Measurements from ENCODE around the gene SDR42E2. TPM values are rescaled to one million over a fixed set of nuclear protein-coding genes. Genes with fewer than 3 reads are reported as not detected.

Gene SDR42E2
- total and polyA plus RNA-seq, 2 of the 4 experiments (the other 2 are of a cell fraction) = not detected

DNA sequence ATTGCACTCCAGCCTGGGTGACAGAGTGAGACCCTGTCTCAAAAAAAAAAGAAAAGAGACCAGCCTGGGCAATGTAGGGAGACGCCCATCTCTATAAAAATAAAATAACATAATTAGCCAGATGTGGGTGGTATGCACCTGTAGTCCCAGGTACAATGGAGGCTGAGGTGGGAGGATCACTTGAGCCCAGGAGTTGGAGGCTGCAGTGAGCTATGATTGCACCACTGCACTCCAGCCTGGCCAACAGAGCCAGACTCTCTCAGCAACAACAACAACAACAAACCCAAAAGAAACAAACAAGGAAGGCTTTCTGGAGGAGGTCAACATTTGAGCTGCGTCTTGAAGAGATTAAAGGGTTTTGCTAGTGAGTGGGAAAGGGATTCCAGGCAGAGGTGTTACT lies 52.1 kb downstream of the SDR42E2 start:
- no peak overlapping the region for H2AFZ ChIP-seq (replicated peaks; ENCODE audit: low read length, poor library complexity)
- no peak overlapping the region for H4K5ac ChIP-seq (ENCODE audit: low read depth, low read length)
- no peak overlapping the region for H2AK9ac ChIP-seq (replicated peaks; ENCODE audit: low read depth, low read length, poor library complexity)
- ATAC-seq (ENCODE audit: low read depth) (no peak), DNase-seq (no peak)
- BruUV-seq (replicated peaks) = no TSS peak
- no peak overlapping the region for H2AK5ac ChIP-seq (ENCODE audit: low read depth, low read length)
- H3K79me1 ChIP-seq (ENCODE audit: low read depth in 1 of 2, low read length in 2 of 2) = peaks cover 30 to 79% of the 10 kb centered on the region in 2 experiments
- H4K8ac ChIP-seq (ENCODE audit: low read depth in 2 of 2, low read length in 2 of 2) = no peak overlapping the region
- H2BK15ac ChIP-seq (ENCODE audit: low read depth, low read length) = no peak overlapping the region
- H3K27ac ChIP-seq (ENCODE audit: insufficient read depth, low read length) = no peak overlapping the region
- dilution Hi-C loops (cut with HindIII; ENCODE audit: low sequenced_read_pairs, unreplicated experiment) = no loop called here
- H2BK20ac ChIP-seq (ENCODE audit: low read depth, low read length) = no peak overlapping the region
- H3K4me2 ChIP-seq (ENCODE audit: low read depth, low read length) = no peak overlapping the region
- no peak overlapping the region for H3K56ac ChIP-seq (ENCODE audit: extremely low read depth, insufficient read depth, low read length)
- no peak overlapping the region for H3K4ac ChIP-seq (ENCODE audit: low read depth, low read length)
- no peak overlapping the region for H3K23ac ChIP-seq (ENCODE audit: low read depth, low read length)
- H2BK120ac ChIP-seq (ENCODE audit: low read depth, low read length) = no peak overlapping the region
- peaks cover 51% of the 10 kb centered on the region for H4K20me1 ChIP-seq (ENCODE audit: insufficient read depth, low read length)
- WGBS, 2 experiments (ENCODE audit: extremely low coverage in 2 of 2, insufficient read length in 1 of 2) = no CpG with 5 or more reads among the region's 2 CpGs
- H4K91ac ChIP-seq (ENCODE audit: insufficient read depth, low read depth, low read length) = no peak overlapping the region
- no peaks in the 10 kb centered on the region for H3K27me3 ChIP-seq (ENCODE audit: control insufficient read depth, insufficient read depth, low read length)
- TF ChIP-seq RCOR1 (IDR thresholded peaks at IDR 0.05; ENCODE audit: insufficient replicate concordance, low read length) = no peak
- no peak for TF ChIP-seq SMC3 (IDR thresholded peaks at IDR 0.05; ENCODE audit: low read depth, low read length)
- no peak for TF ChIP-seq CTCF (conservative IDR thresholded peaks at IDR 0.05; ENCODE audit: low read depth, low read length)
- no peak for TF ChIP-seq MAFK (IDR thresholded peaks at IDR 0.05; ENCODE audit: low read depth, low read length)
- H3K14ac ChIP-seq (replicated peaks; ENCODE audit: low read depth, low read length) = no peak overlapping the region
- ChIA-PET POLR2A (ENCODE audit: unreplicated experiment) (no interaction called here), CTCF (no interaction called here)
- peaks cover 2% of the 10 kb centered on the region; the same call in 1 of the 2 replicates for H3K4me1 ChIP-seq (ENCODE audit: control insufficient read depth, insufficient read depth, low read length)
- no peak overlapping the region for H3K4me3 ChIP-seq (ENCODE audit: insufficient read depth, low read depth, low read length)
- H3K9me3 ChIP-seq (ENCODE audit: control insufficient read depth, insufficient read depth, low read length) = no peaks in the 10 kb centered on the region
- H3K9me1 ChIP-seq (ENCODE audit: insufficient read depth, low read length) = peaks cover 17% of the 10 kb centered on the region
- intact Hi-C loops (cut with micrococcal nuclease) = no loop called here
- in situ Hi-C loops (cut with MboI; ENCODE audit: low sequenced_read_pairs) = no loop called here
- no peak overlapping the region for H3K9ac ChIP-seq (ENCODE audit: low read depth, low read length)
- H2BK5ac ChIP-seq (ENCODE audit: low read depth, low read length, poor library complexity, severe bottlenecking) = no peak overlapping the region
- peaks cover 8% of the 10 kb centered on the region for H3K36me3 ChIP-seq (ENCODE audit: control insufficient read depth, insufficient read depth, low read length)
- no peak overlapping the region for H3K18ac ChIP-seq (ENCODE audit: low read depth, low read length)

Data from IMR-90 (cell line).